GM19468 (cell line): ENCODE results near the gene IRAK1BP1.
"Not testable (repeated sequence)": the region's sequence is repeated elsewhere in the genome, so short reads cannot be mapped to it uniquely, and the experiment has no call there.

ENCODE experiments used
- ATAC-seq: cut with Tn5 transposase; IDR thresholded peaks from one replicate; pipeline ENCODE4 v1.9.1; 2021; ENCODE audit warnings: mild to moderate bottlenecking, moderate library complexity, moderate number of reproducible peaks; ENCODE audit not compliant: unreplicated experiment; ENCODE audit errors: extremely low read depth

The IRAK1BP1 gene

GRCh38 chr6:78875505-78875904, 8.2 kb downstream of the IRAK1BP1 start:
- no peak for ATAC-seq

- no peak for ATAC-seq
Observed at GRCh38 chr6:78883651-78884050, 16.3 kb downstream of the IRAK1BP1 start.

- not testable (repeated sequence) for ATAC-seq
Observed at GRCh38 chr6:78889901-78890300, 22.6 kb downstream of the IRAK1BP1 start.

GRCh38 chr6:78896227-78896626, 28.9 kb downstream of the IRAK1BP1 start:
- no peak for ATAC-seq

- ATAC-seq = no peak
Observed at GRCh38 chr6:78908621-78909020, 41.3 kb downstream of the IRAK1BP1 start.

- ATAC-seq = no peak
Observed at GRCh38 chr6:78909391-78909790, 42.0 kb downstream of the IRAK1BP1 start.

- ATAC-seq = no peak
Observed at GRCh38 chr6:78910010-78910409, 42.7 kb downstream of the IRAK1BP1 start.

- peak; percentile 50 for ATAC-seq
Observed at GRCh38 chr6:78910591-78911171, 43.3 kb downstream of the IRAK1BP1 start.

- no peak for ATAC-seq
Observed at GRCh38 chr6:78911218-78911940, 44.0 kb downstream of the IRAK1BP1 start.

- no peak for ATAC-seq
Observed at GRCh38 chr6:78916411-78916810, 49.1 kb downstream of the IRAK1BP1 start.

GRCh38 chr6:78917788-78918187, 50.4 kb downstream of the IRAK1BP1 start:
- no peak for ATAC-seq

- not testable (repeated sequence) for ATAC-seq
Observed at GRCh38 chr6:78921168-78921567, 53.8 kb downstream of the IRAK1BP1 start.

GRCh38 chr6:78925317-78925716, 58.0 kb downstream of the IRAK1BP1 start:
- no peak for ATAC-seq

- no peak for ATAC-seq
Observed at GRCh38 chr6:78935553-78935952, 68.2 kb downstream of the IRAK1BP1 start.

GRCh38 chr6:78936515-78936914, 69.2 kb downstream of the IRAK1BP1 start:
- no peak for ATAC-seq

- no peak for ATAC-seq
Observed at GRCh38 chr6:78942446-78942845, 75.1 kb downstream of the IRAK1BP1 start.

- no peak for ATAC-seq
Observed at GRCh38 chr6:78947529-78947928, 80.2 kb downstream of the IRAK1BP1 start.

- no peak for ATAC-seq
Observed at GRCh38 chr6:78947962-78948361, 80.6 kb downstream of the IRAK1BP1 start.

GRCh38 chr6:78948785-78949184, 81.4 kb downstream of the IRAK1BP1 start:
- no peak for ATAC-seq

- no peak for ATAC-seq
Observed at GRCh38 chr6:78952362-78952761, 85.0 kb downstream of the IRAK1BP1 start.
